ENCODE data around the gene AKTIP.

The AKTIP gene

DNA sequence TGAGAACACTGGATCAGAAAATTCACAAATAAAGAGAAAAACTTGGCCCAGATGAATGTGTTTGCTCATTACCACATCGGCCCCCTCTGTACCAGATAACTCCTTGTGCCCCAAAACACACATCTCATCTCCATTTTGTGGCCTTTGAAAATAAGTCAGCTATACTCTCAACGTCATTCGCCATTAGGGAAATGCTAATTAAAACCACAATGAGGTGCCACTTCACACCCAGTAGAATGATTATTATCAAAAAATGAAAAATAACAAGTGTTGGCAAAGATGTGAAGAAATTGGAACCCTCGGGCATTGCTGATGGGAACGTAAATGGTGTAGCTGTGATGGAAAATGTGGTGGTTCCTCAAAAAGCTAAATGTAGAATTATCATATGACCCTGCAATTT, 34.6 kb upstream of the AKTIP start:
- DNase-seq (ENCODE audit: low read depth): no peak
- TF ChIP-seq, protein P1, sequence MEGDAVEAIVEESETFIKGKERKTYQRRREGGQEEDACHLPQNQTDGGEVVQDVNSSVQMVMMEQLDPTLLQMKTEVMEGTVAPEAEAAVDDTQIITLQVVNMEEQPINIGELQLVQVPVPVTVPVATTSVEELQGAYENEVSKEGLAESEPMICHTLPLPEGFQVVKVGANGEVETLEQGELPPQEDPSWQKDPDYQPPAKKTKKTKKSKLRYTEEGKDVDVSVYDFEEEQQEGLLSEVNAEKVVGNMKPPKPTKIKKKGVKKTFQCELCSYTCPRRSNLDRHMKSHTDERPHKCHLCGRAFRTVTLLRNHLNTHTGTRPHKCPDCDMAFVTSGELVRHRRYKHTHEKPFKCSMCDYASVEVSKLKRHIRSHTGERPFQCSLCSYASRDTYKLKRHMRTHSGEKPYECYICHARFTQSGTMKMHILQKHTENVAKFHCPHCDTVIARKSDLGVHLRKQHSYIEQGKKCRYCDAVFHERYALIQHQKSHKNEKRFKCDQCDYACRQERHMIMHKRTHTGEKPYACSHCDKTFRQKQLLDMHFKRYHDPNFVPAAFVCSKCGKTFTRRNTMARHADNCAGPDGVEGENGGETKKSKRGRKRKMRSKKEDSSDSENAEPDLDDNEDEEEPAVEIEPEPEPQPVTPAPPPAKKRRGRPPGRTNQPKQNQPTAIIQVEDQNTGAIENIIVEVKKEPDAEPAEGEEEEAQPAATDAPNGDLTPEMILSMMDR (IDR thresholded peaks at IDR 0.05; ENCODE audit: insufficient read depth, low read depth, low read length, missing control alignments): no peak
- no peak overlapping the region for H3K4me3 ChIP-seq (ENCODE audit: low read length)

DNA sequence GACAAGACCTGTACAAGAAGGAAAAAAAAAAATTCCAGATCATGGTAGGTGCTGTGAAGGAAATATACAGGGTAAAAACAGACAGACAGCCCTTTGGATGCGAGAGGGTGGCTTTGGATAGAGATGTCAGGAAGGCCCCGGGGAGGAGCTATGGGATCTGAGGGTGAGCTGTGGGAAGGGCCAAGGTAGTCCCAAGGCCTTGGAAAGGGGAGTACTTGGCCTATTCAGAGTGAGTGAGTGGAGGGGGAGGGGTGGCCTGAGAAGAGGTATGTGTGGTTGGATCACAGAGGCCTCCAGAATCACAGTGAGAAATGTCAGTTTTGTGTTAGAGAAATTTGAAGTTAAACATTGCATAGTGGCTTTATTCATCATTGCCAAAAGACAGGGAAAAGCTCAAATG, 31.2 kb upstream of the AKTIP start:
- TF ChIP-seq, protein P1 (IDR thresholded peaks at IDR 0.05; ENCODE audit: insufficient read depth, low read depth, low read length, missing control alignments): no peak
- H3K4me3 ChIP-seq (ENCODE audit: low read length): no peak overlapping the region
- no peak for DNase-seq (ENCODE audit: low read depth)

DNA sequence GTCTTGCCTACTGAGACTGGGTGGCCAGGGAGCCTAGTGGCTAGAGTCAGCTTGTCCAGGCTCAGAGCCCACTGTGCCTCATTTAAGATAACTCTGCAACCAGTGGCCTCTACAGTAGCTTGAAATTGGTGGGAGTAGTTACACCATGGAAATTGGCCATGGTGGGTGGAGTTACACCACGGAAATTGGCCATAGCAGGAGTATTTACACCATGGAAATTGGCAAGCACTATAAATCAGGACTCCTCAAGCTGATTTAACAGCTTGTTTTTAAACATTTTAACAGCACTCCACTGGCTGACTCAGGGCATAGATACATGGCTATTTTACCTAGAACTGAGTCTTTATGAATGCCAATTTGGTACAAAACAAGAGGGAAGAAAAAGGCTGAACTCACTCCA, 27.7 kb upstream of the AKTIP start:
- no peak for DNase-seq (ENCODE audit: low read depth)
- TF ChIP-seq, protein P1 (IDR thresholded peaks at IDR 0.05; ENCODE audit: insufficient read depth, low read depth, low read length, missing control alignments): no peak
- H3K4me3 ChIP-seq (ENCODE audit: low read length): no peak overlapping the region

DNA sequence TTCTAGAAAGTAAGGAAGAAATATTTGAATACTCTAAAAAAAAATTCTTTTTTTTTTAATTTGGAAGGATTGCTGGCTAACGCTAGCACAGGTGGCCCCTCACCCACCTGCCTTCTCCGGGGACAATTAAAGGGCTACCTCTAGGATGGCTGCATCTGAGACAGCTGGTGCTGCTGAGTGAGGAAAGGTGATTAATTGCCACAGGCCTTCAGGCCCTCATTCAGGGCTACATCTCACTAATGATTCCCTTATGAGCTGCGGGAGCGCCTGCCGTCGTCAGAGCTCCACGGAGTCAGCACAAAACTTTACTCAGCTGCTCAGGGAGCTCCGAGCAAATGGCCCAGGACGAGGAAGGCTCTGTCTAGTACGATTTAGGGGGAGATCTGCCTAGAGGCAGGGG, 27.0 kb upstream of the AKTIP start:
- TF ChIP-seq, protein P1 (IDR thresholded peaks at IDR 0.05; ENCODE audit: insufficient read depth, low read depth, low read length, missing control alignments): no peak
- DNase-seq (ENCODE audit: low read depth): no peak

DNA sequence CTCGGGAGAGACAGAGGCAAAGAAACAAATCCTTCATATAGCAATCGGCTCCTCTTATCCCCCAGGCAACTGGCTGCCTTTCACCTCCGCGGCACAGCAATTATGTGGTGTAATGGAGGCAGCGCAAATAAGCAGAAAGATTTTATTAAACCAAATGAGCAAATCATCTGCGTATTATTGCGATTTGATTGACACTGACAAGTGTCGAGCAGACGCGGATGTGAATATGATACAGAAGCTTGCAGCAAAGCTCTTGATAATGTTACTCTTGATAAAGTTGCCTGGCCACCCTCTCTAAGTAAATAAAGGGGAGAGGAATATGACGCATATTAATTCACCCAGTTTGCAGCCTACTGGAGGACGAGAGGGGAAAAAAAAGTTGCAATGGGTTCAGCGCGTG, 26.5 kb upstream of the AKTIP start:
- no peak overlapping the region for H3K4me3 ChIP-seq (ENCODE audit: low read length)
- TF ChIP-seq, protein P1 (IDR thresholded peaks at IDR 0.05; ENCODE audit: insufficient read depth, low read depth, low read length, missing control alignments): no peak

More for the DNA sequence above, 27.0 kb upstream of the AKTIP start:
- no peak overlapping the region for H3K4me3 ChIP-seq (ENCODE audit: low read length)

DNA sequence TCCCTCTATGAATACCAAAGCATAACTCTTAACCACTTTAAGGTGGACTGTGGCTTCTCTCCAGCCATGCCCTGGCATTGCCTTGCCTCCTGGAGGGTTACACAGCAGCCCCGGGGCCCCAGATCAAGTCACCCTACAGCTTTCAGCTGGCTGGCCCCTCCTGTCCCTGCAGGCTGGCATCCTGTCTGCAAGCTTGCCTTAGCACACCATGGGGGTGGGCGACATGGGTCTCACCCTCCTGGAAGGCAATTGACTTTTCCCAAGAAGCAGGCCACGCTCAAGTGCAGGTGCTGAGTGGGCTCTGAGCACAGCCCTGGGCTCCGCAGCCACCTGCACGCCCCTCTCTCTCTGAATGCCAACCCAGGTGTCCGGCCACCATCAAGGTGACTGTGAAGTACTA, 25.8 kb upstream of the AKTIP start:
- H3K4me3 ChIP-seq (ENCODE audit: low read length): no peak overlapping the region
- no peak for DNase-seq (ENCODE audit: low read depth)
- TF ChIP-seq, protein P1 (IDR thresholded peaks at IDR 0.05; ENCODE audit: insufficient read depth, low read depth, low read length, missing control alignments): no peak

More for the DNA sequence above, 26.5 kb upstream of the AKTIP start:
- peak; percentile 10 for DNase-seq (ENCODE audit: low read depth)

DNA sequence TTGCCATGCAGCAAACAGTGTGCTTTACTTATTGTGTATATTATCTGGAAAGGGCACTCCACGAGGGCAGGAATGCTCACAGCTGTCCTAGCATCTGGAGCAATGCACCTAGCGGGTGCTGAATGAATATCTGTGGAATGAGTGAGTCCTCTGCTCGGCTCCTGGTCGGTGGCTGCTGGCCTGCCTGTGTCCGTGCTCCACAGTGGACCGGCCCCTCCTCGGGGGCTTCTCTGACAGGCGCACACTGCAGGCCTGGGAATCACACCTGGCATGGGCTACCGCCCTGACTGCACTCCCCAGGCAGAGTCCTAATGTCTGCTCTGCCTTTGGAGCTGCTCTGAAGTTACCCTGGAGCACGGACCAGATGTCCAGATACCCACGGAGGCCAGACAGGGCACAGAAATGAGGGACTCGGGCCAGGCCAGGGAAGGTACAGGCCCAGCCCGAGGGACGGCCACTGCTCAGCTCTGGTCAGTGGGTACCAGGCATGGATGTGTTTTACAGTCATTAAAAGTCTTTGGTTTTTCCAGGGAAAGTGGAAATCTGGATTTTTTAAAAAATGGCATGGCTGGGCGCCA, 21.1 kb upstream of the AKTIP start:
- TF ChIP-seq, protein P1 (IDR thresholded peaks at IDR 0.05; ENCODE audit: insufficient read depth, low read depth, low read length, missing control alignments): no peak
- H3K4me3 ChIP-seq (ENCODE audit: low read length): no peak overlapping the region
- DNase-seq (ENCODE audit: low read depth): no peak

All from epithelial cell of esophagus (primary cell).